Measurements from ENCODE around the gene SLIT2.

Gene SLIT2

GRCh38 chr4:20297783-20298182 is 46.1 kb downstream of the SLIT2 start:
- H3K9me3 ChIP-seq (replicated peaks in 1 of 2; ENCODE audit: control insufficient read depth in 2 of 2, insufficient read depth in 1 of 2, low read depth in 1 of 2, low read length in 2 of 2) = no peaks in the 10 kb centered on the region
- H3K4me3 ChIP-seq (ENCODE audit: low read length in 2 of 2) = no peak overlapping the region
- H3K27me3 ChIP-seq (ENCODE audit: control insufficient read depth in 3 of 3, insufficient read depth in 3 of 3, low read depth in 1 of 3, low read length in 3 of 3) = no peaks in the 10 kb centered on the region
- H3K23ac ChIP-seq (ENCODE audit: low read depth, low read length, poor library complexity) = no peak overlapping the region
- no peak overlapping the region for H3K27ac ChIP-seq (replicated peaks; ENCODE audit: low read length)
- H3K4me2 ChIP-seq (ENCODE audit: insufficient read depth, low read length, poor library complexity, severe bottlenecking) = no peak overlapping the region
- no peak overlapping the region for H2BK5ac ChIP-seq (ENCODE audit: low read length)
- H4K91ac ChIP-seq (ENCODE audit: low read depth, low read length, poor library complexity) = no peak overlapping the region
- DNase-seq (ENCODE audit: low spot score) = no peak
- peaks cover 0 to 11% of the 10 kb centered on the region in 2 donors for H3K36me3 ChIP-seq (replicated peaks in 1 of 2; ENCODE audit: control insufficient read depth in 2 of 2, insufficient read depth in 2 of 2, low read length in 2 of 2)
- no peak overlapping the region for H2BK120ac ChIP-seq (ENCODE audit: low read depth, low read length)
- H3K18ac ChIP-seq (ENCODE audit: low read length) = no peak overlapping the region
- H3K4me1 ChIP-seq (ENCODE audit: control insufficient read depth in 2 of 2, insufficient read depth in 1 of 2, low read depth in 1 of 2, low read length in 2 of 2) = no peaks in the 10 kb centered on the region
- H2BK12ac ChIP-seq (ENCODE audit: low read length) = no peak overlapping the region
- H2BK15ac ChIP-seq (ENCODE audit: low read length) = no peak overlapping the region
- no peak overlapping the region for H3K9ac ChIP-seq (ENCODE audit: low read depth, low read length, poor library complexity)
- no peaks in the 10 kb centered on the region for H3K79me1 ChIP-seq (ENCODE audit: low read depth, low read length)
- no peak overlapping the region for H3K14ac ChIP-seq (ENCODE audit: low read length)
- WGBS, 2 donors (ENCODE audit: extremely low coverage in 2 of 2, insufficient read length in 2 of 2, insufficient replicate concordance in 1 of 2) = no CpG with 5 or more reads among the region's 6 CpGs
- no peak overlapping the region for H3K4ac ChIP-seq (ENCODE audit: low read length)
- no peak overlapping the region for H2AK5ac ChIP-seq (ENCODE audit: low read depth, low read length)
- no peak overlapping the region for H2AFZ ChIP-seq (ENCODE audit: low read length)
- H4K8ac ChIP-seq (ENCODE audit: low read depth, low read length) = no peak overlapping the region

GRCh38 chr4:20298455-20298854 is 46.8 kb downstream of the SLIT2 start:
- H3K9me3 ChIP-seq (replicated peaks in 1 of 2; ENCODE audit: control insufficient read depth in 2 of 2, insufficient read depth in 1 of 2, low read depth in 1 of 2, low read length in 2 of 2) = no peaks in the 10 kb centered on the region
- H3K14ac ChIP-seq (ENCODE audit: low read length) = no peak overlapping the region
- H2BK120ac ChIP-seq (ENCODE audit: low read depth, low read length) = no peak overlapping the region
- no peak overlapping the region for H3K23ac ChIP-seq (ENCODE audit: low read depth, low read length, poor library complexity)
- no peak overlapping the region for H4K8ac ChIP-seq (ENCODE audit: low read depth, low read length)
- H3K4me2 ChIP-seq (ENCODE audit: insufficient read depth, low read length, poor library complexity, severe bottlenecking) = no peak overlapping the region
- no peak overlapping the region for H3K4ac ChIP-seq (ENCODE audit: low read length)
- H3K27me3 ChIP-seq (ENCODE audit: control insufficient read depth in 3 of 3, insufficient read depth in 3 of 3, low read depth in 1 of 3, low read length in 3 of 3) = no peaks in the 10 kb centered on the region
- no peaks in the 10 kb centered on the region for H3K79me1 ChIP-seq (ENCODE audit: low read depth, low read length)
- H3K27ac ChIP-seq (replicated peaks; ENCODE audit: low read length) = no peak overlapping the region
- H3K4me3 ChIP-seq (ENCODE audit: low read length in 2 of 2) = no peak overlapping the region
- no peak for DNase-seq (ENCODE audit: low spot score)
- H2AK5ac ChIP-seq (ENCODE audit: low read depth, low read length) = no peak overlapping the region
- no peak overlapping the region for H3K18ac ChIP-seq (ENCODE audit: low read length)
- H3K9ac ChIP-seq (ENCODE audit: low read depth, low read length, poor library complexity) = no peak overlapping the region
- H2BK15ac ChIP-seq (ENCODE audit: low read length) = no peak overlapping the region
- H2BK5ac ChIP-seq (ENCODE audit: low read length) = no peak overlapping the region
- no peak overlapping the region for H4K91ac ChIP-seq (ENCODE audit: low read depth, low read length, poor library complexity)
- H2AFZ ChIP-seq (ENCODE audit: low read length) = no peak overlapping the region
- H2BK12ac ChIP-seq (ENCODE audit: low read length) = no peak overlapping the region
- H3K4me1 ChIP-seq (ENCODE audit: control insufficient read depth in 2 of 2, insufficient read depth in 1 of 2, low read depth in 1 of 2, low read length in 2 of 2) = no peaks in the 10 kb centered on the region
- H3K36me3 ChIP-seq (replicated peaks in 1 of 2; ENCODE audit: control insufficient read depth in 2 of 2, insufficient read depth in 2 of 2, low read length in 2 of 2) = peaks cover 0 to 11% of the 10 kb centered on the region in 2 donors

GRCh38 chr4:20298986-20299385 is 47.3 kb downstream of the SLIT2 start:
- no peak overlapping the region for H2BK12ac ChIP-seq (ENCODE audit: low read length)
- no peak overlapping the region for H2AFZ ChIP-seq (ENCODE audit: low read length)
- no peak overlapping the region for H4K91ac ChIP-seq (ENCODE audit: low read depth, low read length, poor library complexity)
- H2AK5ac ChIP-seq (ENCODE audit: low read depth, low read length) = no peak overlapping the region
- H4K8ac ChIP-seq (ENCODE audit: low read depth, low read length) = no peak overlapping the region
- no peaks in the 10 kb centered on the region for H3K4me1 ChIP-seq (ENCODE audit: control insufficient read depth in 2 of 2, insufficient read depth in 1 of 2, low read depth in 1 of 2, low read length in 2 of 2)
- H3K23ac ChIP-seq (ENCODE audit: low read depth, low read length, poor library complexity) = no peak overlapping the region
- H3K4me3 ChIP-seq (ENCODE audit: low read length in 2 of 2) = no peak overlapping the region
- DNase-seq (ENCODE audit: low spot score) = no peak
- no peak overlapping the region for H3K9ac ChIP-seq (ENCODE audit: low read depth, low read length, poor library complexity)
- no peak overlapping the region for H3K4ac ChIP-seq (ENCODE audit: low read length)
- no peak overlapping the region for H2BK5ac ChIP-seq (ENCODE audit: low read length)
- no peak overlapping the region for H3K4me2 ChIP-seq (ENCODE audit: insufficient read depth, low read length, poor library complexity, severe bottlenecking)
- H2BK15ac ChIP-seq (ENCODE audit: low read length) = no peak overlapping the region
- no peaks in the 10 kb centered on the region for H3K79me1 ChIP-seq (ENCODE audit: low read depth, low read length)
- H3K14ac ChIP-seq (ENCODE audit: low read length) = no peak overlapping the region
- no peak overlapping the region for H3K18ac ChIP-seq (ENCODE audit: low read length)
- H3K27ac ChIP-seq (replicated peaks; ENCODE audit: low read length) = no peak overlapping the region
- H2BK120ac ChIP-seq (ENCODE audit: low read depth, low read length) = no peak overlapping the region
- no peaks in the 10 kb centered on the region for H3K27me3 ChIP-seq (ENCODE audit: control insufficient read depth in 3 of 3, insufficient read depth in 3 of 3, low read depth in 1 of 3, low read length in 3 of 3)
- peaks cover 0 to 7% of the 10 kb centered on the region in 2 donors for H3K36me3 ChIP-seq (replicated peaks in 1 of 2; ENCODE audit: control insufficient read depth in 2 of 2, insufficient read depth in 2 of 2, low read length in 2 of 2)
- H3K9me3 ChIP-seq (replicated peaks in 1 of 2; ENCODE audit: control insufficient read depth in 2 of 2, insufficient read depth in 1 of 2, low read depth in 1 of 2, low read length in 2 of 2) = no peaks in the 10 kb centered on the region

- Histone ChIP-seq H3K27me3 (ENCODE audit: control insufficient read depth in 3 of 3, insufficient read depth in 3 of 3, low read depth in 1 of 3, low read length in 3 of 3) (no peaks in the 10 kb centered on the region), H2BK5ac (ENCODE audit: low read length) (no peak overlapping the region), H3K9me3 (replicated peaks in 1 of 2; ENCODE audit: control insufficient read depth in 2 of 2, insufficient read depth in 1 of 2, low read depth in 1 of 2, low read length in 2 of 2) (no peaks in the 10 kb centered on the region), H3K79me1 (ENCODE audit: low read depth, low read length) (no peaks in the 10 kb centered on the region), H2BK15ac (ENCODE audit: low read length) (no peak overlapping the region), H4K91ac (ENCODE audit: low read depth, low read length, poor library complexity) (no peak overlapping the region), H2BK120ac (ENCODE audit: low read depth, low read length) (no peak overlapping the region), H4K8ac (ENCODE audit: low read depth, low read length) (no peak overlapping the region), H3K23ac (ENCODE audit: low read depth, low read length, poor library complexity) (no peak overlapping the region), H3K18ac (ENCODE audit: low read length) (no peak overlapping the region), H3K27ac (replicated peaks; ENCODE audit: low read length) (no peak overlapping the region), H3K4me3 (ENCODE audit: low read length in 2 of 2) (no peak overlapping the region), H2AK5ac (ENCODE audit: low read depth, low read length) (no peak overlapping the region), H2BK12ac (ENCODE audit: low read length) (no peak overlapping the region), H3K9ac (ENCODE audit: low read depth, low read length, poor library complexity) (no peak overlapping the region), H2AFZ (ENCODE audit: low read length) (no peak overlapping the region), H3K14ac (ENCODE audit: low read length) (no peak overlapping the region), H3K4me1 (ENCODE audit: control insufficient read depth in 2 of 2, insufficient read depth in 1 of 2, low read depth in 1 of 2, low read length in 2 of 2) (no peaks in the 10 kb centered on the region), H3K4me2 (ENCODE audit: insufficient read depth, low read length, poor library complexity, severe bottlenecking) (no peak overlapping the region), H3K4ac (ENCODE audit: low read length) (no peak overlapping the region), H3K36me3 (replicated peaks in 1 of 2; ENCODE audit: control insufficient read depth in 2 of 2, insufficient read depth in 2 of 2, low read length in 2 of 2) (peaks cover 0 to 2% of the 10 kb centered on the region in 2 donors)
- no CpG with 5 or more reads among the region's 3 CpGs for WGBS, 2 donors (ENCODE audit: extremely low coverage in 2 of 2, insufficient read length in 2 of 2, insufficient replicate concordance in 1 of 2)
- DNase-seq (ENCODE audit: low spot score) = no peak
Measured at GRCh38 chr4:20299515-20299914, 47.8 kb downstream of the SLIT2 start.

Measured in neuronal stem cell (in vitro differentiated cells).